ENCODE results near the gene PF4V1.

The PF4V1 gene

GRCh38 chr4:73885574-73886267 lies 32.6 kb downstream of the PF4V1 start:
- H3K4me2 ChIP-seq (ENCODE audit: low read length), result no peak overlapping the region
- H2BK120ac ChIP-seq (ENCODE audit: insufficient read depth, low read length, poor library complexity), result no peak overlapping the region
- H3K4me3 ChIP-seq (ENCODE audit: low read depth, low read length), result no peak overlapping the region
- no peak overlapping the region for H4K91ac ChIP-seq (ENCODE audit: low read depth, low read length)
- H2BK5ac ChIP-seq (ENCODE audit: low read depth, low read length, poor library complexity), result no peak overlapping the region
- DNase-seq, result no peak
- no peaks in the 10 kb centered on the region for H3K79me1 ChIP-seq (ENCODE audit: low read length)
- no peak overlapping the region for H2AK5ac ChIP-seq (ENCODE audit: low read length)
- H3K4me1 ChIP-seq (ENCODE audit: control insufficient read depth in 1 of 2, insufficient read depth in 2 of 2, low read length in 2 of 2), result no peaks in the 10 kb centered on the region
- H3K4ac ChIP-seq (ENCODE audit: low read depth, low read length), result no peak overlapping the region
- H3K36me3 ChIP-seq (ENCODE audit: control insufficient read depth in 1 of 2, insufficient read depth in 2 of 2, low read length in 2 of 2), result no peaks in the 10 kb centered on the region
- no peaks in the 10 kb centered on the region for H3K79me2 ChIP-seq (ENCODE audit: control insufficient read depth, insufficient read depth, low read length, poor library complexity)
- H2AFZ ChIP-seq (ENCODE audit: insufficient read depth, low read length, poor library complexity), result no peak overlapping the region
- H3K27ac ChIP-seq (ENCODE audit: low read depth, low read length), result no peak overlapping the region
- no peak overlapping the region for H4K8ac ChIP-seq (ENCODE audit: low read depth, low read length)
- no peak overlapping the region for H3K9ac ChIP-seq (ENCODE audit: low read length)
- no peak overlapping the region for H4K12ac ChIP-seq (ENCODE audit: low read depth, low read length)
- H3K14ac ChIP-seq (ENCODE audit: low read length), result no peak overlapping the region
- H3K9me3 ChIP-seq (ENCODE audit: insufficient read depth, low read depth, low read length), result no peaks in the 10 kb centered on the region
- H3K23ac ChIP-seq (ENCODE audit: low read length), result no peak overlapping the region
- WGBS (ENCODE audit: extremely low coverage, insufficient coverage, insufficient read length), result no CpG with 5 or more reads among the region's 4 CpGs
- H3K27me3 ChIP-seq (ENCODE audit: insufficient read depth, low read length), result no peaks in the 10 kb centered on the region
- H3K18ac ChIP-seq (ENCODE audit: low read length), result no peak overlapping the region
- H2BK12ac ChIP-seq (ENCODE audit: low read length), result no peak overlapping the region

- no peak overlapping the region for H3K27ac ChIP-seq (ENCODE audit: low read depth, low read length)
- no peak overlapping the region for H3K14ac ChIP-seq (ENCODE audit: low read length)
- H3K4me2 ChIP-seq (ENCODE audit: low read length), result no peak overlapping the region
- H2BK12ac ChIP-seq (ENCODE audit: low read length), result no peak overlapping the region
- no peaks in the 10 kb centered on the region for H3K79me2 ChIP-seq (ENCODE audit: control insufficient read depth, insufficient read depth, low read length, poor library complexity)
- H4K91ac ChIP-seq (ENCODE audit: low read depth, low read length), result no peak overlapping the region
- no peak overlapping the region for H4K12ac ChIP-seq (ENCODE audit: low read depth, low read length)
- DNase-seq, result no peak
- H3K27me3 ChIP-seq (ENCODE audit: insufficient read depth, low read length), result no peaks in the 10 kb centered on the region
- no peak overlapping the region for H2BK120ac ChIP-seq (ENCODE audit: insufficient read depth, low read length, poor library complexity)
- no peak overlapping the region for H3K9ac ChIP-seq (ENCODE audit: low read length)
- no CpG with 5 or more reads among the region's 4 CpGs for WGBS (ENCODE audit: extremely low coverage, insufficient coverage, insufficient read length)
- H3K4me1 ChIP-seq (ENCODE audit: control insufficient read depth in 1 of 2, insufficient read depth in 2 of 2, low read length in 2 of 2), result no peaks in the 10 kb centered on the region
- H3K4ac ChIP-seq (ENCODE audit: low read depth, low read length), result no peak overlapping the region
- no peak overlapping the region for H2AFZ ChIP-seq (ENCODE audit: insufficient read depth, low read length, poor library complexity)
- H4K8ac ChIP-seq (ENCODE audit: low read depth, low read length), result no peak overlapping the region
- no peaks in the 10 kb centered on the region for H3K79me1 ChIP-seq (ENCODE audit: low read length)
- H2BK5ac ChIP-seq (ENCODE audit: low read depth, low read length, poor library complexity), result no peak overlapping the region
- H3K9me3 ChIP-seq (ENCODE audit: insufficient read depth, low read depth, low read length), result no peaks in the 10 kb centered on the region
- no peak overlapping the region for H3K4me3 ChIP-seq (ENCODE audit: low read depth, low read length)
- H3K18ac ChIP-seq (ENCODE audit: low read length), result no peak overlapping the region
- H3K36me3 ChIP-seq (ENCODE audit: control insufficient read depth in 1 of 2, insufficient read depth in 2 of 2, low read length in 2 of 2), result no peaks in the 10 kb centered on the region
- H3K23ac ChIP-seq (ENCODE audit: low read length), result no peak overlapping the region
- no peak overlapping the region for H2AK5ac ChIP-seq (ENCODE audit: low read length)
Observed at GRCh38 chr4:73891326-73891725, 38.2 kb downstream of the PF4V1 start.

DNA sequence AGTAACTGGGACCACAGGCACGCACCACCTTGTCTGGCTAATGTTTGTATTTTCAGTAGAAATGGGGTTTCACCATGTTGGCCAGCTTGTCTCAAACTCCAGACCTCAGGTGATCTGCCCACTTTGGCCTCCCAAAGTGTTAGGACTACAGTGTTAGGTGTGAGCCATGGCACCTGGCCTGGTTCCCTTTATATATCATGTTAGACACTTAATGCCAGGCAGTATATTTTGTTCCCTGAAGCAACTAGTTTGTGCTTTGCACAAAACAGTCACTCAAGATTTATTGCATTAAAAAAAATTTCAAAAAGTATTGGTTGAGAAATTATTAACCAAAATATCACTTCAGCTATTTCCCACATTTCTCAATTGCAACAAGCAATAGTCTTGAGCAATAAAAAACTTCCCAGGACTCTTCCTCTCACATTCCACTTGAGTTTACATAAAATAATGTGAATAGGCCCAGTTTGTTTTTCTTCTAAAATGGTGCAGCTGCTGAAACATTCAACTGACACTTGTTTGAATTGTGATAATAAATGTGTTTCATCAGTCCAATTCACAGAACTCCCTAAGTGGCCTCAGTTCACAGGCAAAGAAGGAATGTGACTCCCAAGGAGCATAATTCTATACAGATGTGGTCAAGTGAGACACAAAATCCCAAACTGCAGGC lies 38.8 kb downstream of the PF4V1 start:
- no peaks in the 10 kb centered on the region for H3K4me1 ChIP-seq (ENCODE audit: control insufficient read depth in 1 of 2, insufficient read depth in 2 of 2, low read length in 2 of 2)
- H3K36me3 ChIP-seq (ENCODE audit: control insufficient read depth in 1 of 2, insufficient read depth in 2 of 2, low read length in 2 of 2), result no peaks in the 10 kb centered on the region
- H2BK5ac ChIP-seq (ENCODE audit: low read depth, low read length, poor library complexity), result no peak overlapping the region
- DNase-seq, result no peak
- no peak overlapping the region for H3K4ac ChIP-seq (ENCODE audit: low read depth, low read length)
- H3K79me1 ChIP-seq (ENCODE audit: low read length), result no peaks in the 10 kb centered on the region
- no peaks in the 10 kb centered on the region for H3K79me2 ChIP-seq (ENCODE audit: control insufficient read depth, insufficient read depth, low read length, poor library complexity)
- no peak overlapping the region for H3K9ac ChIP-seq (ENCODE audit: low read length)
- no CpG with 5 or more reads among the region's 1 CpG for WGBS (ENCODE audit: extremely low coverage, insufficient coverage, insufficient read length)
- H3K4me3 ChIP-seq (ENCODE audit: low read depth, low read length), result no peak overlapping the region
- H2AFZ ChIP-seq (ENCODE audit: insufficient read depth, low read length, poor library complexity), result no peak overlapping the region
- H2AK5ac ChIP-seq (ENCODE audit: low read length), result no peak overlapping the region
- no peak overlapping the region for H2BK12ac ChIP-seq (ENCODE audit: low read length)
- no peak overlapping the region for H3K18ac ChIP-seq (ENCODE audit: low read length)
- H4K8ac ChIP-seq (ENCODE audit: low read depth, low read length), result no peak overlapping the region
- H2BK120ac ChIP-seq (ENCODE audit: insufficient read depth, low read length, poor library complexity), result no peak overlapping the region
- H3K27me3 ChIP-seq (ENCODE audit: insufficient read depth, low read length), result no peaks in the 10 kb centered on the region
- H3K14ac ChIP-seq (ENCODE audit: low read length), result no peak overlapping the region
- H4K12ac ChIP-seq (ENCODE audit: low read depth, low read length), result no peak overlapping the region
- H3K23ac ChIP-seq (ENCODE audit: low read length), result no peak overlapping the region
- H3K4me2 ChIP-seq (ENCODE audit: low read length), result no peak overlapping the region
- H3K27ac ChIP-seq (ENCODE audit: low read depth, low read length), result no peak overlapping the region
- H3K9me3 ChIP-seq (ENCODE audit: insufficient read depth, low read depth, low read length), result no peaks in the 10 kb centered on the region
- H4K91ac ChIP-seq (ENCODE audit: low read depth, low read length), result no peak overlapping the region

DNA sequence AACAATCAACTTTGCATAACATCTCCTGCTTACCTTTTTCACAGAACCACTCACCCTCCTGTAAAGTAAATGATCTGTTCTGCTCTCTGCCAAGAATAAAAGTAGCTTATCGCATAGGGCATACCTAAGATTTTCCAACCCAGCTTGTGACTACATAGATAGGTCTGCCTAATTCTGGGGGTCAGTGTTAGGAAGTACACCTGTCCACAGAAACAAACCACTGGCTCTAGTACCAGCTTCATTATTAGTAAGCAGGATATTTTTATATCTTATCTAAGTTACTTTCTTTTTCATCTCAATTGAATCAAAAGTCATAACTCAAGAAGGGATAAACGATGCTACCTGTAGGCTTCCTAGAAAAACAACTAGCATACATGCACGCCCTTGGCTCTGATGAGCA lies 39.9 kb downstream of the PF4V1 start:
- Histone ChIP-seq H3K36me3 (ENCODE audit: control insufficient read depth in 1 of 2, insufficient read depth in 2 of 2, low read length in 2 of 2) (no peaks in the 10 kb centered on the region), H3K4ac (ENCODE audit: low read depth, low read length) (no peak overlapping the region), H3K23ac (ENCODE audit: low read length) (no peak overlapping the region), H3K27ac (ENCODE audit: low read depth, low read length) (no peak overlapping the region), H3K9ac (ENCODE audit: low read length) (no peak overlapping the region), H2BK5ac (ENCODE audit: low read depth, low read length, poor library complexity) (no peak overlapping the region), H4K8ac (ENCODE audit: low read depth, low read length) (no peak overlapping the region), H3K4me3 (ENCODE audit: low read depth, low read length) (no peak overlapping the region), H2AK5ac (ENCODE audit: low read length) (no peak overlapping the region), H3K14ac (ENCODE audit: low read length) (no peak overlapping the region), H3K27me3 (ENCODE audit: insufficient read depth, low read length) (no peaks in the 10 kb centered on the region), H3K79me2 (ENCODE audit: control insufficient read depth, insufficient read depth, low read length, poor library complexity) (no peaks in the 10 kb centered on the region), H3K4me1 (ENCODE audit: control insufficient read depth in 1 of 2, insufficient read depth in 2 of 2, low read length in 2 of 2) (no peaks in the 10 kb centered on the region), H2BK12ac (ENCODE audit: low read length) (no peak overlapping the region), H4K12ac (ENCODE audit: low read depth, low read length) (no peak overlapping the region), H3K18ac (ENCODE audit: low read length) (no peak overlapping the region), H3K9me3 (ENCODE audit: insufficient read depth, low read depth, low read length) (no peaks in the 10 kb centered on the region), H3K4me2 (ENCODE audit: low read length) (no peak overlapping the region), H2BK120ac (ENCODE audit: insufficient read depth, low read length, poor library complexity) (no peak overlapping the region), H3K79me1 (ENCODE audit: low read length) (no peaks in the 10 kb centered on the region), H4K91ac (ENCODE audit: low read depth, low read length) (no peak overlapping the region), H2AFZ (ENCODE audit: insufficient read depth, low read length, poor library complexity) (no peak overlapping the region)
- WGBS (ENCODE audit: extremely low coverage, insufficient coverage, insufficient read length), result no CpG with 5 or more reads among the region's 3 CpGs
- DNase-seq, result no peak
